ENCODE data around the gene MGST2.

MGST2 gene

GRCh38 chr4:139712882-139713281 lies 47.3 kb downstream of the MGST2 start:
- no peak for DNase-seq

- DNase-seq: no peak
These were observed 50.2 kb downstream of the MGST2 start for GRCh38 chr4:139715746-139716391.

- DNase-seq: no peak
These were observed 52.7 kb downstream of the MGST2 start for GRCh38 chr4:139718358-139718757.

- no peak for DNase-seq
These were observed 53.2 kb downstream of the MGST2 start for GRCh38 chr4:139718833-139719232.

- DNase-seq: no peak
These were observed 53.9 kb downstream of the MGST2 start for GRCh38 chr4:139719381-139720101.

GRCh38 chr4:139720806-139721205 lies 55.2 kb downstream of the MGST2 start:
- DNase-seq: no peak

GRCh38 chr4:139721789-139722188 lies 56.2 kb downstream of the MGST2 start:
- DNase-seq: no peak

- no peak for DNase-seq
These were observed 59.6 kb downstream of the MGST2 start for GRCh38 chr4:139725236-139725635.

- no peak for DNase-seq
These were observed 61.0 kb downstream of the MGST2 start for GRCh38 chr4:139726615-139727014.

GRCh38 chr4:139728146-139728545 lies 62.5 kb downstream of the MGST2 start:
- DNase-seq: no peak

- DNase-seq: peak in 1 of 2 experiments; percentile 43
These were observed 63.2 kb downstream of the MGST2 start for GRCh38 chr4:139728840-139729239.

- no peak for DNase-seq
These were observed 67.5 kb downstream of the MGST2 start for GRCh38 chr4:139732991-139733570.

- no peak for DNase-seq
These were observed 68.7 kb downstream of the MGST2 start for GRCh38 chr4:139734201-139734874.

GRCh38 chr4:139734875-139735380 lies 69.3 kb downstream of the MGST2 start:
- peak; percentile 55 to 97 for DNase-seq

- DNase-seq: no peak
These were observed 70.0 kb downstream of the MGST2 start for GRCh38 chr4:139735381-139736273.

- no peak for DNase-seq
These were observed 70.6 kb downstream of the MGST2 start for GRCh38 chr4:139736274-139736660.

GRCh38 chr4:139736661-139737060 lies 71.0 kb downstream of the MGST2 start:
- DNase-seq: no peak

- no peak for DNase-seq
These were observed 73.4 kb downstream of the MGST2 start for GRCh38 chr4:139738846-139739613.

GRCh38 chr4:139740121-139740520 lies 74.5 kb downstream of the MGST2 start:
- DNase-seq: no peak

- DNase-seq: no peak
These were observed 75.0 kb downstream of the MGST2 start for GRCh38 chr4:139740531-139741041.

- no peak for DNase-seq
These were observed 77.4 kb downstream of the MGST2 start for GRCh38 chr4:139743027-139743426.

Measured in NCI-H187 (cell line).